ENCODE data around the gene PLAAT2. TPM values are rescaled to one million over a fixed set of nuclear protein-coding genes. Genes with fewer than 3 reads are reported as not detected.
A peak's percentile ranks its signal among the peaks of the same experiment; 100 is the strongest.
"Not testable (repeated sequence)": the region's sequence is repeated elsewhere in the genome, so short reads cannot be mapped to it uniquely, and the experiment has no call there.

PLAAT2 gene
- total and polyA plus RNA-seq, 2 experiments from 2014 or later = 0.77 to 1.9 TPM

DNA sequence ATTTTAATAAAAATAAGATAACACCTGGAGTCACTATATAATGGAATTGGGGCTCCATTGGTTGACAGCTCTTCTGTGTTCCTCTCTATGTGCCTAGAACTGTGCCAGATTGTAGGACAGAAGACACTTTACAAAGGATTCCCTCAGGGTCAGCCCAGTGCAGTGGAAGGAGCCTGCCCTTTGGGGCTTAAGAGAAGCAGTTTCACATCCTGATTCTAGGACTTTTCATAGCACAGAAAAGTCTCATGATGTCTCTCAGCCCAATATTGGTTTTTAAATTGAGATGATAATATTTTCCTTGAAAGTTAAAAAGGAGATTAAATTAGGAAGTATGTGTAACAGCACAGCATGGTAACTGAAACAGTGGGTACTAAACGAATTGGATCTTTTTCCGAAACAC lies 19.5 kb downstream of the PLAAT2 start:
- no peak overlapping the region for H3K4me2 ChIP-seq
- DNase-seq (ENCODE audit: low spot score) = no peak
- no peak overlapping the region for H3K27ac ChIP-seq
- H3K4me1 ChIP-seq (ENCODE audit: insufficient read depth) = no peaks in the 10 kb centered on the region
- no peaks in the 10 kb centered on the region for H3K27me3 ChIP-seq
- no peaks in the 10 kb centered on the region for H3K9me2 ChIP-seq (replicated peaks; ENCODE audit: insufficient read depth)
- H3K36me3 ChIP-seq (replicated peaks; ENCODE audit: insufficient read depth, low read depth) = no peaks in the 10 kb centered on the region
- H3K79me2 ChIP-seq = no peaks in the 10 kb centered on the region
- H4K20me1 ChIP-seq (ENCODE audit: insufficient read depth, poor library complexity, severe bottlenecking) = no peaks in the 10 kb centered on the region
- no peak overlapping the region for H2AFZ ChIP-seq
- no peak overlapping the region for H3K4me3 ChIP-seq
- no peak for TF ChIP-seq EZH2phosphoT487 (IDR thresholded peaks at IDR 0.05; ENCODE audit: low read depth, severe bottlenecking, unreplicated experiment)
- TF ChIP-seq EZH2 (IDR thresholded peaks at IDR 0.05; ENCODE audit: borderline replicate concordance) = no peak
- TF ChIP-seq, protein P1, sequence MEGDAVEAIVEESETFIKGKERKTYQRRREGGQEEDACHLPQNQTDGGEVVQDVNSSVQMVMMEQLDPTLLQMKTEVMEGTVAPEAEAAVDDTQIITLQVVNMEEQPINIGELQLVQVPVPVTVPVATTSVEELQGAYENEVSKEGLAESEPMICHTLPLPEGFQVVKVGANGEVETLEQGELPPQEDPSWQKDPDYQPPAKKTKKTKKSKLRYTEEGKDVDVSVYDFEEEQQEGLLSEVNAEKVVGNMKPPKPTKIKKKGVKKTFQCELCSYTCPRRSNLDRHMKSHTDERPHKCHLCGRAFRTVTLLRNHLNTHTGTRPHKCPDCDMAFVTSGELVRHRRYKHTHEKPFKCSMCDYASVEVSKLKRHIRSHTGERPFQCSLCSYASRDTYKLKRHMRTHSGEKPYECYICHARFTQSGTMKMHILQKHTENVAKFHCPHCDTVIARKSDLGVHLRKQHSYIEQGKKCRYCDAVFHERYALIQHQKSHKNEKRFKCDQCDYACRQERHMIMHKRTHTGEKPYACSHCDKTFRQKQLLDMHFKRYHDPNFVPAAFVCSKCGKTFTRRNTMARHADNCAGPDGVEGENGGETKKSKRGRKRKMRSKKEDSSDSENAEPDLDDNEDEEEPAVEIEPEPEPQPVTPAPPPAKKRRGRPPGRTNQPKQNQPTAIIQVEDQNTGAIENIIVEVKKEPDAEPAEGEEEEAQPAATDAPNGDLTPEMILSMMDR (IDR thresholded peaks at IDR 0.05; ENCODE audit: poor library complexity) = no peak
- 91% methylated on average over 2 of the region's 2 CpGs for WGBS (ENCODE audit: low lambda C conversion rate, missing lambda C conversion rate)
- no peaks in the 10 kb centered on the region for H3K9me3 ChIP-seq (ENCODE audit: low read depth)

DNA sequence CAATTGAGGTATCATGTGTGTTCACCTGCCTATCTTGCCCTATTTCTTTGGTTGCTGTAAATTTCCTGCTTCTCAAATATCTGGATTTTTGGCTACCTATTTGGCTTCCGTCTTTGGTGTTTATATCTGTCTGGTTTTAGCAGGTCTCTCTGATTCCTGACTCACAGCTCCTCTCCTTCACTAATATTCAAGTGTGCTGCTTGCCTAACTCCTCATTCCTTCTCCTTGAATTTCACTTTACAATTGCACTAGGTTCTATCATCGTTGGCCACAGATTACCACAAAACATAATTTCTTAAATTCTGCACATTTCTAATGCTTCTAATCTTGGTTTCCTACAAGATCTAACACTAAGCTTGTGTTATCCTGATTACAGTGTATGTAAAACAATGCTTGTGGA lies 20.7 kb downstream of the PLAAT2 start:
- not testable (repeated sequence) for H3K27me3 ChIP-seq; H2AFZ ChIP-seq; H3K9me3 ChIP-seq (ENCODE audit: low read depth); H3K4me2 ChIP-seq; H3K27ac ChIP-seq; H3K36me3 ChIP-seq (replicated peaks; ENCODE audit: insufficient read depth, low read depth); H3K9me2 ChIP-seq (replicated peaks; ENCODE audit: insufficient read depth); H4K20me1 ChIP-seq (ENCODE audit: insufficient read depth, poor library complexity, severe bottlenecking); H3K4me1 ChIP-seq (ENCODE audit: insufficient read depth); DNase-seq (ENCODE audit: low spot score); H3K4me3 ChIP-seq; H3K79me2 ChIP-seq
- 83% methylated on average over 2 of the region's 2 CpGs for WGBS (ENCODE audit: low lambda C conversion rate, missing lambda C conversion rate)

DNA sequence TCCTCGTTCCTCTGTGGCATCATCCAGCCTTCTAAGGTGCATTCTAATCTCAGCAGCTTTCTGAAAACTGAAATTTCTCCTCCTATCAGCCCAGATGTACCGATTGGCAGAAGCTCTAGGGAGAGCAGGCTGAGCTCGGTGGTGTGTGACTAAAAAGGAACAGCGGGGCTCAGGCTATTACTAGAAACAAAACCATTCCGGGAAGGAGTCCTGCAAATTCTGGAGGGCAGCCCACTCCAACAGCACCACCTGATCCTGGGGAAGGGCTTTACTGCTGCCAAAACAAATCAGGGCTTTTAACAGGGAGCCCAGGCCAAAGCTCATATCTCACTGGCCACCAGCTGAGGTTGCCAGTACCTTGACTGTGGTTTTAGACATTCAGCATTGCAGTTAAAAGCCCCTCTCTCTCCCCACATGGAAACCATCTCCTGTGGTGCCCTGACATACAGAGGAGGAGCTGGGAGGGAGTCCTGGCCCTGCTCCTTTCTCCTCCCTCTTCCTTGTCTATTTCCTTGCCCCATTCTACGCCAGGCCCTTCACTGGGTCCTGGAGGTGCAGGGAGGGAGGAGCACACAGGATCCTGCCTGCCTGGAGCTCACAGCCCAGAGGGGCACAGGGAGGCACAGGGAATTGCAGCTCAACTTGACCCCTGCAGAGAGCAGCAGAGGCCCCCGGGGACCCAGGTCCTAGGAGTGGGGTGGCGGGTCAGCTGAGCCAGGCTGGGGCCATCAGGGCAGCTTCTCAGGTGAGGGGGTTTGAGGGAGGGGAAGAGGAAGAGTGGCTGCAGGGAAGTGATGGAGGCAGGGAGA lies 25.7 kb downstream of the PLAAT2 start:
- Histone ChIP-seq H3K27me3 (no peaks in the 10 kb centered on the region), H3K4me3 (no peak overlapping the region), H3K9me3 (ENCODE audit: low read depth) (no peaks in the 10 kb centered on the region), H3K36me3 (replicated peaks; ENCODE audit: insufficient read depth, low read depth) (no peaks in the 10 kb centered on the region), H4K20me1 (ENCODE audit: insufficient read depth, poor library complexity, severe bottlenecking) (no peaks in the 10 kb centered on the region), H2AFZ (peak overlapping the region; percentile 15), H3K4me2 (peak overlapping the region; percentile 65), H3K4me1 (ENCODE audit: insufficient read depth) (peaks cover 10% of the 10 kb centered on the region), H3K79me2 (no peaks in the 10 kb centered on the region), H3K27ac (peak overlapping the region; percentile 21), H3K9me2 (replicated peaks; ENCODE audit: insufficient read depth) (no peaks in the 10 kb centered on the region)
- 71% methylated on average over 8 of the region's 8 CpGs for WGBS (ENCODE audit: low lambda C conversion rate, missing lambda C conversion rate)
- DNase-seq (ENCODE audit: low spot score) = no peak
- TF ChIP-seq EZH2phosphoT487 (IDR thresholded peaks at IDR 0.05; ENCODE audit: low read depth, severe bottlenecking, unreplicated experiment) = no peak
- TF ChIP-seq, protein P1 (IDR thresholded peaks at IDR 0.05; ENCODE audit: poor library complexity) = no peak
- no peak for TF ChIP-seq EZH2 (IDR thresholded peaks at IDR 0.05; ENCODE audit: borderline replicate concordance)

DNA sequence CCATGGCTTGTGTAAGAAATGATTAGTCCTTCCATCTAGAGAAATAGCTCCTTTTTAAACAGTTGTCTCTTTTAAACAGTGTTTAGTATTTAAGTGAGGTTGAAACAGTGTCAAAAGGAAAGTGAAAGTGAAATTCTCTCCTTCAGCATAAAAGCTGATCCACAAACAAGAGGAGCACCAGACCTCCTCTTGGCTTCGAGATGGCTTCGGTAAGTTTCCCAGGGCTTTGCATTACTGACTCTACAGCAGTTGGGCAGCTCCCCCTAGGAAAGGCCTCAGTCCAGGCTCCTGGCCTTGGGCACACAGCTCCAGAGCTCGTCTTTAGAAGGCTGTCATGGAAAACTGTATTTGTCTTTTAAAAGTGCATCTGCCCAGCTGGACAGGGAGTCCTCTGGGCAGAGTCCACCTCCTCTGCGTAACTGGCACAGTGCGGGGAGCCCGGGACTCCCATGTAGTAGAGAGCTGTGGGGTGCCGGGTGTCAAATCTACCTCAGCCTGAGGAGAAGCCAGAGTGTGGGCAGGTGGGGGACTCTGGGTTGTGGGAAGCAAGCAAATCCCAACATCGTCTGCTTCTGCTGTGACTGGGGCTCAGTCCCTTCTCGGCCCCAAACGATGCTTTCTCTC lies 26.4 kb downstream of the PLAAT2 start, which contains the start of gene PLAAT4:
Gene PLAAT4 (plus strand): TSS at position 140 of the 624 bp plus-strand sequence. CDS start 61 bp downstream, at position 201.
- H3K27ac ChIP-seq = peak within 1 kb of the TSS; percentile 21
- H3K4me3 ChIP-seq = no peak within 1 kb of the TSS
- H3K27me3 ChIP-seq = no peaks in the 10 kb centered on the region
- H3K9me2 ChIP-seq (replicated peaks; ENCODE audit: insufficient read depth) = no peaks in the 10 kb centered on the region
- H3K4me1 ChIP-seq (ENCODE audit: insufficient read depth) = peaks cover 12% of the 10 kb centered on the region
- no peaks in the 10 kb centered on the region for H3K79me2 ChIP-seq
- peak within 1 kb of the TSS; percentile 17 for H2AFZ ChIP-seq
- WGBS (ENCODE audit: low lambda C conversion rate, missing lambda C conversion rate) = 77% methylated on average over 10 of the region's 10 CpGs
- no peaks in the 10 kb centered on the region for H3K36me3 ChIP-seq (replicated peaks; ENCODE audit: insufficient read depth, low read depth)
- TF ChIP-seq, protein P1 (IDR thresholded peaks at IDR 0.05; ENCODE audit: poor library complexity) = no peak
- no peak for TF ChIP-seq EZH2 (IDR thresholded peaks at IDR 0.05; ENCODE audit: borderline replicate concordance)
- TF ChIP-seq EZH2phosphoT487 (IDR thresholded peaks at IDR 0.05; ENCODE audit: low read depth, severe bottlenecking, unreplicated experiment) = no peak
- H3K9me3 ChIP-seq (ENCODE audit: low read depth) = no peaks in the 10 kb centered on the region
- peak within 1 kb of the TSS; percentile 65 for H3K4me2 ChIP-seq
- peak; percentile 50 for DNase-seq (ENCODE audit: low spot score)
- H4K20me1 ChIP-seq (ENCODE audit: insufficient read depth, poor library complexity, severe bottlenecking) = no peaks in the 10 kb centered on the region

Data from hepatocyte (in vitro differentiated cells).